SK-MEL-5 (cell line): Measurements from ENCODE around the gene HTR4. TPM values are rescaled to one million over a fixed set of nuclear protein-coding genes. Genes with fewer than 3 reads are reported as not detected.
"Not testable (repeated sequence)": the region's sequence is repeated elsewhere in the genome, so short reads cannot be mapped to it uniquely, and the experiment has no call there.

Source experiments
- DNase-seq: peaks from one replicate; pipeline ENCODE4 v3.0.0-alpha.2; 2016; ENCODE audit warnings: low read depth, low spot score
- in situ Hi-C: cut with HindIII; loops from 2 replicates; pipeline ENCODE4 v1.10.0; 2016; ENCODE audit warnings: low sequenced_read_pairs, high pct_unique_total_duplicates, low pct_unique_long_range_greater_than_20kb
- total RNA-seq: library from RNA; depleted of rRNA; stranded (reverse); fragments of >200 nt; shearing (Covaris generic); gene quantifications from 2 replicates; pipeline ENCODE4 v1.2.3, GENCODE V29; 2014

The HTR4 gene
- total RNA-seq, 1 experiment from 2014 or later: not detected

GRCh38 chr5:148569948-148570347 lies 84.4 kb downstream of the HTR4 start:
- in situ Hi-C loops: no loop called here
- DNase-seq: no peak

GRCh38 chr5:148565148-148565547 lies 89.2 kb downstream of the HTR4 start:
- no peak for DNase-seq
- in situ Hi-C loops: no loop called here

- no peak for DNase-seq
- in situ Hi-C loops: no loop called here
Measured at GRCh38 chr5:148563021-148563420, 91.3 kb downstream of the HTR4 start.

GRCh38 chr5:148561801-148562311 lies 92.5 kb downstream of the HTR4 start:
- in situ Hi-C loops: no loop called here
- DNase-seq: no peak

- DNase-seq: no peak
- in situ Hi-C loops: no loop called here
Measured at GRCh38 chr5:148559461-148559860, 94.9 kb downstream of the HTR4 start.

- in situ Hi-C loops: no loop called here
- no peak for DNase-seq
Measured at GRCh38 chr5:148558892-148559291, 95.4 kb downstream of the HTR4 start.

- in situ Hi-C loops: no loop called here
- DNase-seq: no peak
Measured at GRCh38 chr5:148556835-148557234, 97.5 kb downstream of the HTR4 start.

- in situ Hi-C loops: no loop called here
- no peak for DNase-seq
Measured at GRCh38 chr5:148554621-148555020, 99.7 kb downstream of the HTR4 start.

GRCh38 chr5:148543727-148544126 lies 110.6 kb downstream of the HTR4 start:
- in situ Hi-C loops: no loop called here

GRCh38 chr5:148542812-148543211 lies 111.5 kb downstream of the HTR4 start:
- in situ Hi-C loops: no loop called here
- no peak for DNase-seq

More at GRCh38 chr5:148543727-148544126, 110.6 kb downstream of the HTR4 start:
- no peak for DNase-seq

GRCh38 chr5:148541054-148541835 lies 113.1 kb downstream of the HTR4 start:
- in situ Hi-C loops: no loop called here

GRCh38 chr5:148540647-148541046 lies 113.7 kb downstream of the HTR4 start:
- in situ Hi-C loops: no loop called here
- DNase-seq: no peak

More at GRCh38 chr5:148541054-148541835, 113.1 kb downstream of the HTR4 start:
- DNase-seq: no peak

GRCh38 chr5:148539851-148540250 lies 114.5 kb downstream of the HTR4 start:
- in situ Hi-C loops: no loop called here

GRCh38 chr5:148535190-148535589 lies 119.1 kb downstream of the HTR4 start:
- in situ Hi-C loops: no loop called here
- no peak for DNase-seq

More at GRCh38 chr5:148539851-148540250, 114.5 kb downstream of the HTR4 start:
- DNase-seq: no peak

- in situ Hi-C loops: no loop called here
- no peak for DNase-seq
Measured at GRCh38 chr5:148532969-148533670, 121.2 kb downstream of the HTR4 start.

- DNase-seq, in situ Hi-C loops: not testable (repeated sequence)
Measured at GRCh38 chr5:148529450-148529849, 124.9 kb downstream of the HTR4 start.

- DNase-seq: no peak
- in situ Hi-C loops: no loop called here
Measured at GRCh38 chr5:148524721-148525120, 129.6 kb downstream of the HTR4 start.

- in situ Hi-C loops: no loop called here
- peak; percentile 47 for DNase-seq
Measured at GRCh38 chr5:148523139-148523538, 131.2 kb downstream of the HTR4 start.

GRCh38 chr5:148515460-148515859 lies 138.9 kb downstream of the HTR4 start:
- DNase-seq: no peak
- in situ Hi-C loops: no loop called here
